ENCODE data around the gene FBXO9.

FBXO9 gene

GRCh38 chr6:53104916-53105315, 39.7 kb downstream of the FBXO9 start:
- Histone ChIP-seq H3K4me3 (no peak overlapping the region), H3K27ac (no peak overlapping the region)
- TF ChIP-seq CTCF (IDR thresholded peaks at IDR 0.05), result no peak
- no peak for DNase-seq (ENCODE audit: low spot score)

GRCh38 chr6:53107091-53107490, 41.9 kb downstream of the FBXO9 start:
- TF ChIP-seq CTCF (IDR thresholded peaks at IDR 0.05), result no peak
- no peak for DNase-seq (ENCODE audit: low spot score)

GRCh38 chr6:53109612-53110011, 44.4 kb downstream of the FBXO9 start:
- no peak for TF ChIP-seq CTCF (IDR thresholded peaks at IDR 0.05)
- DNase-seq (ENCODE audit: low spot score), result no peak
- Histone ChIP-seq H3K4me3 (no peak overlapping the region), H3K27ac (no peak overlapping the region)

More at GRCh38 chr6:53107091-53107490, 41.9 kb downstream of the FBXO9 start:
- H3K4me3 ChIP-seq, result no peak overlapping the region
- no peak overlapping the region for H3K27ac ChIP-seq

- Histone ChIP-seq H3K27ac (no peak overlapping the region), H3K4me3 (no peak overlapping the region)
- no peak for DNase-seq (ENCODE audit: low spot score)
- no peak for TF ChIP-seq CTCF (IDR thresholded peaks at IDR 0.05)
Observed at GRCh38 chr6:53111865-53112264, 46.7 kb downstream of the FBXO9 start.

- Histone ChIP-seq H3K27ac (no peak overlapping the region), H3K4me3 (no peak overlapping the region)
- no peak for TF ChIP-seq CTCF (IDR thresholded peaks at IDR 0.05)
- DNase-seq (ENCODE audit: low spot score), result no peak
Observed at GRCh38 chr6:53112404-53112803, 47.2 kb downstream of the FBXO9 start.

GRCh38 chr6:53112871-53113270, 47.7 kb downstream of the FBXO9 start:
- Histone ChIP-seq H3K27ac (no peak overlapping the region), H3K4me3 (no peak overlapping the region)
- no peak for DNase-seq (ENCODE audit: low spot score)
- no peak for TF ChIP-seq CTCF (IDR thresholded peaks at IDR 0.05)

GRCh38 chr6:53113742-53114141, 48.5 kb downstream of the FBXO9 start:
- no peak overlapping the region for H3K27ac ChIP-seq

More at GRCh38 chr6:53113742-53114141, 48.5 kb downstream of the FBXO9 start:
- DNase-seq (ENCODE audit: low spot score), result no peak
- H3K4me3 ChIP-seq, result no peak overlapping the region
- TF ChIP-seq CTCF (IDR thresholded peaks at IDR 0.05), result no peak
